ENCODE measurements around the gene ADGRG3. TPM values are rescaled to one million over a fixed set of nuclear protein-coding genes. Genes with fewer than 3 reads are reported as not detected.

Gene ADGRG3
- total and polyA plus RNA-seq, 2 of the 13 experiments (the other 11 are each of a cell fraction or from before 2014, with no cell fraction given), result 2.7 to 11.8 TPM

GRCh38 chr16:57648581-57649442, 19.3 kb upstream of the ADGRG3 start (continued):
- no peak for TF ChIP-seq ZNF17 (CRISPR knock-in tag; IDR thresholded peaks at IDR 0.05)
- TF ChIP-seq ZNF746 (CRISPR knock-in tag; IDR thresholded peaks at IDR 0.05), result 0 out of 2 replicates have a peak, but pooled peaks have one; percentile 11
- TF ChIP-seq HOXA7 (CRISPR knock-in tag; IDR thresholded peaks at IDR 0.05), result no peak
- TF ChIP-seq NFIC (IDR thresholded peaks at IDR 0.05; ENCODE audit: low read length), result no peak
- TF ChIP-seq ZNF574 (CRISPR knock-in tag; IDR thresholded peaks at IDR 0.05), result peak; percentile 73
- TF ChIP-seq ZFP82 (CRISPR knock-in tag; IDR thresholded peaks at IDR 0.05; ENCODE audit: borderline replicate concordance), result no peak
- no peak for TF ChIP-seq HNF1A (IDR thresholded peaks at IDR 0.05; ENCODE audit: low read depth)
- peak; percentile 74; the same call in 1 of the 2 replicates for TF ChIP-seq HNF1A (CRISPR knock-in tag; IDR thresholded peaks at IDR 0.05; ENCODE audit: borderline replicate concordance)
- TF ChIP-seq DMAP1 (CRISPR knock-in tag; IDR thresholded peaks at IDR 0.05), result no peak
- TF ChIP-seq HMG20B (CRISPR knock-in tag; conservative IDR thresholded peaks at IDR 0.05), result peak; percentile 24; the same call in 1 of the 2 replicates
- TF ChIP-seq KLF9 (CRISPR knock-in tag; IDR thresholded peaks at IDR 0.05; ENCODE audit: low read depth), result 0 out of 2 replicates have a peak, but pooled peaks have one; percentile 52
- peak; percentile 76; the same call in 1 of the 2 replicates for TF ChIP-seq ZNF350 (CRISPR knock-in tag; IDR thresholded peaks at IDR 0.05; ENCODE audit: borderline replicate concordance, low read depth)
- TF ChIP-seq SALL2 (CRISPR knock-in tag; IDR thresholded peaks at IDR 0.05), result peak; percentile 74; the same call in 1 of the 2 replicates
- no peak for TF ChIP-seq ZNF709 (CRISPR knock-in tag; IDR thresholded peaks at IDR 0.05)
- TF ChIP-seq RNF219 (CRISPR knock-in tag; IDR thresholded peaks at IDR 0.05), result no peak
- TF ChIP-seq AGO1 (IDR thresholded peaks at IDR 0.05; ENCODE audit: low read depth, low read length, poor library complexity, severe bottlenecking), result no peak
- 0 out of 2 replicates have a peak, but pooled peaks have one; percentile 58 for TF ChIP-seq ZNF639 (CRISPR knock-in tag; conservative IDR thresholded peaks at IDR 0.05)
- TF ChIP-seq ZNF768 (CRISPR knock-in tag; IDR thresholded peaks at IDR 0.05), result peak; percentile 53
- peak; percentile 76; the same call in 1 of the 2 replicates for TF ChIP-seq MIER2 (CRISPR knock-in tag; IDR thresholded peaks at IDR 0.05)

Data from HepG2 (cell line).